Natural killer cell (primary cell): ENCODE data around the gene PERCC1. TPM values are rescaled to one million over a fixed set of nuclear protein-coding genes. Genes with fewer than 3 reads are reported as not detected.
A peak's percentile ranks its signal among the peaks of the same experiment; 100 is the strongest.

Experiments used
- ATAC-seq, 3 donors: fragments of 150-1000 bp in 2 of 3; fragments of 200-7000 bp in 1 of 3; cut with Tn5 transposase; 1 replicate in 1 of 3; 2 replicates in 2 of 3; pipeline ENCODE4 v1.10.0; 2021; ENCODE audit warnings: mild to moderate bottlenecking in 2 of 3, moderate library complexity in 2 of 3
- DNase-seq, 2 donors: peaks; one replicate each; pipeline versions ENCODE4 v3.0.0 to v3.0.0-alpha.2; 2013 to 2021; ENCODE audit warnings: mixed read lengths in 1 of 2
- H3K27ac ChIP-seq: one replicate; pipeline ENCODE4 v1.5.1; 2013; ENCODE audit warnings: mild to moderate bottlenecking, low read length
- H3K27me3 ChIP-seq: one replicate; pipeline ENCODE4 v1.6.1; 2013; ENCODE audit warnings: low read length; ENCODE audit not compliant: control insufficient read depth, insufficient read depth
- H3K36me3 ChIP-seq: one replicate; pipeline ENCODE4 v1.6.1; 2013; ENCODE audit warnings: low read length; ENCODE audit not compliant: control insufficient read depth, insufficient read depth
- H3K4me1 ChIP-seq: one replicate; pipeline ENCODE4 v1.6.1; 2013; ENCODE audit warnings: low read length; ENCODE audit not compliant: control insufficient read depth, insufficient read depth
- H3K4me3 ChIP-seq: one replicate; pipeline ENCODE4 v1.5.1; 2013; ENCODE audit warnings: low read length
- H3K9me3 ChIP-seq: one replicate; pipeline ENCODE4 v1.6.1; 2013; ENCODE audit warnings: low read length; ENCODE audit not compliant: control insufficient read depth, insufficient read depth
- H3K27ac Mint-ChIP-seq, 2 donors: one replicate each; pipeline ENCODE4 v1.8.0; 2022; ENCODE audit warnings: mild to moderate bottlenecking in 2 of 2, mixed read lengths in 2 of 2, moderate library complexity in 1 of 2
- H3K27me3 Mint-ChIP-seq, 2 donors: one replicate each; pipeline ENCODE4 v1.8.0; 2022; ENCODE audit warnings: low read depth in 2 of 2, mixed read lengths in 2 of 2
- H3K36me3 Mint-ChIP-seq: one replicate; pipeline ENCODE4 v1.8.0; 2022; ENCODE audit warnings: mixed read lengths
- H3K4me1 Mint-ChIP-seq, 2 donors: one replicate each; pipeline ENCODE4 v1.8.0; 2022; ENCODE audit warnings: mixed read lengths in 2 of 2
- H3K4me3 Mint-ChIP-seq: one replicate; pipeline ENCODE4 v1.8.0; 2022; ENCODE audit warnings: mild to moderate bottlenecking, moderate library complexity, mixed read lengths
- H3K9me3 Mint-ChIP-seq, 2 donors: one replicate each; pipeline ENCODE4 v1.8.0; 2022; ENCODE audit warnings: mixed read lengths in 2 of 2
- CTCF ChIP-seq: fragments of 200-600 bp; IDR thresholded peaks from one replicate; pipeline ENCODE4 v1.8.0; 2022; ENCODE audit warnings: antibody characterized with exemption
- WGBS: methylation state at CpG from one replicate; pipeline ENCODE4 v1.1.7; 2013; ENCODE audit warnings: missing lambda C conversion rate; ENCODE audit not compliant: insufficient coverage; 5-methylcytosine and 5-hydroxymethylcytosine counted together
- intact Hi-C: fragments of 100-400 bp; cut with micrococcal nuclease; formaldehyde crosslinking; loops from one replicate; pipeline ENCODE4 v1.14.2; 2022
- total RNA-seq, 4 donors: library from RNA; stranded (reverse); fragments of 120-200 nt in 1 of 4; gene quantifications; one replicate each; pipeline versions ENCODE4 v1.2.3 to v1.2.4, GENCODE V29; 2013 to 2022

PERCC1 gene
- total RNA-seq, 3 donors from 2014 or later (not counting 1 experiment from before 2014, with no cell fraction given), result 0.68 to 0.96 (median 0.83) TPM

GRCh38 chr16:1458336-1458976 is 27.6 kb downstream of the PERCC1 start:
- Histone ChIP-seq H3K27me3 (no peaks in the 10 kb centered on the region), H3K36me3 (peaks cover 52% of the 10 kb centered on the region), H3K9me3 (no peaks in the 10 kb centered on the region), H3K4me1 (peaks cover 11% of the 10 kb centered on the region), H3K27ac (peak overlapping the region; percentile 82), H3K4me3 (no peak overlapping the region)
- H3K27me3 Mint-ChIP-seq, result no peaks in the 10 kb centered on the region
- intact Hi-C loops, result no loop called here
- DNase-seq (no peak), ATAC-seq (no peak)
- H3K4me3 Mint-ChIP-seq, result no peak overlapping the region
- peak overlapping the region in 1 of 2 donors; percentile 27 for H3K27ac Mint-ChIP-seq
- no peaks in the 10 kb centered on the region for H3K36me3 Mint-ChIP-seq
- WGBS, result 84% methylated on average over 25 of the region's 26 CpGs
- no peaks in the 10 kb centered on the region for H3K4me1 Mint-ChIP-seq
- no peaks in the 10 kb centered on the region for H3K9me3 Mint-ChIP-seq
- no peak for TF ChIP-seq CTCF

GRCh38 chr16:1458977-1459341 is 28.1 kb downstream of the PERCC1 start:
- H3K36me3 ChIP-seq, result peaks cover 48% of the 10 kb centered on the region
- peak overlapping the region in 1 of 2 donors; percentile 27 for H3K27ac Mint-ChIP-seq
- peak in 1 of 3 donors; percentile 27 for ATAC-seq
- no peak for TF ChIP-seq CTCF
- H3K9me3 ChIP-seq, result no peaks in the 10 kb centered on the region
- no peaks in the 10 kb centered on the region for H3K9me3 Mint-ChIP-seq
- WGBS, result 63% methylated on average over 14 of the region's 14 CpGs
- H3K36me3 Mint-ChIP-seq, result no peaks in the 10 kb centered on the region
- H3K4me3 Mint-ChIP-seq, result no peak overlapping the region
- DNase-seq, result no peak
- no peaks in the 10 kb centered on the region for H3K4me1 Mint-ChIP-seq
- H3K4me3 ChIP-seq, result no peak overlapping the region
- peaks cover 11% of the 10 kb centered on the region for H3K4me1 ChIP-seq
- peak overlapping the region; percentile 82 for H3K27ac ChIP-seq
- no peaks in the 10 kb centered on the region for H3K27me3 Mint-ChIP-seq
- H3K27me3 ChIP-seq, result no peaks in the 10 kb centered on the region
- intact Hi-C loops, result no loop called here

GRCh38 chr16:1459967-1460366 is 29.1 kb downstream of the PERCC1 start:
- H3K9me3 Mint-ChIP-seq, result no peaks in the 10 kb centered on the region
- Histone ChIP-seq H3K27me3 (no peaks in the 10 kb centered on the region), H3K4me1 (peaks cover 11% of the 10 kb centered on the region), H3K27ac (peak overlapping the region; percentile 25), H3K36me3 (peaks cover 42% of the 10 kb centered on the region), H3K9me3 (no peaks in the 10 kb centered on the region), H3K4me3 (no peak overlapping the region)
- intact Hi-C loops, result no loop called here
- H3K27ac Mint-ChIP-seq, result no peak overlapping the region
- ATAC-seq (no peak), DNase-seq (no peak)
- WGBS, result 90% methylated on average over 10 of the region's 10 CpGs
- H3K4me1 Mint-ChIP-seq, result no peaks in the 10 kb centered on the region
- H3K36me3 Mint-ChIP-seq, result no peaks in the 10 kb centered on the region
- TF ChIP-seq CTCF, result no peak
- H3K27me3 Mint-ChIP-seq, result no peaks in the 10 kb centered on the region
- H3K4me3 Mint-ChIP-seq, result no peak overlapping the region

- intact Hi-C loops, result no loop called here
- Mint-ChIP-seq H3K4me3 (no peak overlapping the region), H3K4me1 (no peaks in the 10 kb centered on the region), H3K27ac (no peak overlapping the region), H3K9me3 (no peaks in the 10 kb centered on the region), H3K36me3 (no peaks in the 10 kb centered on the region), H3K27me3 (no peaks in the 10 kb centered on the region)
- no peak for TF ChIP-seq CTCF
- Histone ChIP-seq H3K27ac (no peak overlapping the region), H3K36me3 (peaks cover 36% of the 10 kb centered on the region), H3K27me3 (no peaks in the 10 kb centered on the region), H3K4me1 (peaks cover 11% of the 10 kb centered on the region), H3K9me3 (no peaks in the 10 kb centered on the region), H3K4me3 (no peak overlapping the region)
- ATAC-seq (no peak), DNase-seq (no peak)
- 95% methylated on average over 30 of the region's 30 CpGs for WGBS
These were observed 29.8 kb downstream of the PERCC1 start for GRCh38 chr16:1460602-1461138.
